B cell (primary cell): ENCODE measurements around the gene SKIC2.

Experiments used
- EZH2 ChIP-seq: IDR thresholded peaks from 2 replicates; pipeline ENCODE4 v1.6.1; 2012; ENCODE audit warnings: borderline replicate concordance, low read depth, mild to moderate bottlenecking, moderate library complexity, low read length; ENCODE audit not compliant: insufficient read depth, poor library complexity, severe bottlenecking
- TF ChIP-seq, protein P1 (sequence below): fragments of 200-600 bp; IDR thresholded peaks from one replicate; pipeline ENCODE4 v1.8.0; 2022; ENCODE audit warnings: antibody characterized with exemption, mild to moderate bottlenecking

DNA sequence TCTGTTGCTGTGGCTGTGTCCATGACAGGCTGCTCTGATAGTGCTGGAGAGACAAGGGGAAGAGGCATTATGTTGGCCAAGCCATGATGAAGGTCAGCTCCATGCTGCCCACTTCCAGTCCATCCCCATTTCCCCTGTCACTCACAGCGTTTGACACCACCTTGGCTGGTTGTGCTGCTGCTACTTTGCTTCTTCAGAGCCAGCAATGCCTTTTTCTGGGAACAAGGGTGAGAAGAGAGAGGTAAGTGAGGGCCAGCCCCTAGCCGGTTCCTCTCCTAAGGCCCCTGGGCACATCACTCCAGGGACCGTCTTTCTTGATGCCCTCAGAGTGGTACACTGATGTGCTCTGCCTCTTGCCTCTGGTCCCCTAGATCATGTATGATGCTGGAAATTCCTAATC lies 2.2 kb upstream of the SKIC2 start:
- TF ChIP-seq, protein P1, sequence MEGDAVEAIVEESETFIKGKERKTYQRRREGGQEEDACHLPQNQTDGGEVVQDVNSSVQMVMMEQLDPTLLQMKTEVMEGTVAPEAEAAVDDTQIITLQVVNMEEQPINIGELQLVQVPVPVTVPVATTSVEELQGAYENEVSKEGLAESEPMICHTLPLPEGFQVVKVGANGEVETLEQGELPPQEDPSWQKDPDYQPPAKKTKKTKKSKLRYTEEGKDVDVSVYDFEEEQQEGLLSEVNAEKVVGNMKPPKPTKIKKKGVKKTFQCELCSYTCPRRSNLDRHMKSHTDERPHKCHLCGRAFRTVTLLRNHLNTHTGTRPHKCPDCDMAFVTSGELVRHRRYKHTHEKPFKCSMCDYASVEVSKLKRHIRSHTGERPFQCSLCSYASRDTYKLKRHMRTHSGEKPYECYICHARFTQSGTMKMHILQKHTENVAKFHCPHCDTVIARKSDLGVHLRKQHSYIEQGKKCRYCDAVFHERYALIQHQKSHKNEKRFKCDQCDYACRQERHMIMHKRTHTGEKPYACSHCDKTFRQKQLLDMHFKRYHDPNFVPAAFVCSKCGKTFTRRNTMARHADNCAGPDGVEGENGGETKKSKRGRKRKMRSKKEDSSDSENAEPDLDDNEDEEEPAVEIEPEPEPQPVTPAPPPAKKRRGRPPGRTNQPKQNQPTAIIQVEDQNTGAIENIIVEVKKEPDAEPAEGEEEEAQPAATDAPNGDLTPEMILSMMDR, result no peak
- TF ChIP-seq EZH2, result no peak
